ENCODE data around the gene SP140L.
A peak's percentile ranks its signal among the peaks of the same experiment; 100 is the strongest.
"Not testable (repeated sequence)": the region's sequence is repeated elsewhere in the genome, so short reads cannot be mapped to it uniquely, and the experiment has no call there.

The SP140L gene

DNA sequence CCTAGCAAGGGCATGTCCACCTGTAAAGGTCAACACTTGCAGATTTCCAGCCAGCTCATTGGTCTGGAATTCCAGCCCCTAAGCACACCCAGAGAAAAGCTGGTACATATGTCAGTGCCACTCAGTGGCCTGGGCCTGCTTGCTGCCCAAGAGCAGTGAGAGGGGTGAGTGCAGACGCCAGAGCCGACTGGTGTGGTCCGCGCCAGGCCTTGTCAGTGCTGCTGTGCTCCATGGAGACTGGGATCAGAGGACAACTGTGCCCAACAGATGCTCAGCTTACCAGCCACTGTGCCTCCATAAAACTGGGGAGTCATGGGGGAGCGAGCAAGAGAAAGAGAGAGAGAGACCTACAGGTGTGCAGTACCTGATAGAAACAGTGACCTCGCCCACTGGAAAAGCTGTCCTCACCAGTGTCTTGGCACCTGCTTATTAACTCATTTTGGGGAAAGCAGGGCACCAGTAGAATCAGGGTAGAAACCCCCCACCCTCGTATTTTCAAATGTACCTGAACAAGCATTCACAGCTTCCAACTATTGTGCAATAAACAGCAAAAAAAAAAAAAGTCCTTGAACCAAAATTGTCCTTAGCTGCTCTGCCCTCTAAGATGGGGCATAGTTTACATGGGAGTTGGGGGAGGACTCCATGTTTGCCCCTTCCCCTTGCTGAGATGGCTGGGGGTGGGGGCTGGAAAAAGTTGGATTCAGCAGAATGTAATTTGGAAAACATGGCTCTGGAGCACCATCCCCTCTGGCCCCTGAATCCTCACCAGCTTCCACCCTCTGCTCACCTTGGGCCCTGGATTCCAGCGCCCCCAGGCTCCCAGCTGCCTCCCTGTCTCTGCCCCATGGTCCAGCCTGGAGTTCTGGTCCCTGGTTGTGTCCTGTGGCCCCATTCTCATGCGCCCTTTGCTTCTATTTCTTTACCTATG is 1.4 kb upstream of the SP140L start:
- Histone ChIP-seq H3K27ac (ENCODE audit: low read length) (no peak overlapping the region), H3K4me3 (ENCODE audit: low read depth in 1 of 2, low read length in 2 of 2) (no peak overlapping the region), H3K9me3 (ENCODE audit: control insufficient read depth in 1 of 2, low read length in 2 of 2) (peaks cover 0 to 15% of the 10 kb centered on the region in 2 donors), H3K4me1 (ENCODE audit: control insufficient read depth in 1 of 2, insufficient read depth in 2 of 2, low read length in 2 of 2) (peaks cover 0 to 12% of the 10 kb centered on the region in 2 donors), H3K36me3 (ENCODE audit: control insufficient read depth in 1 of 2, insufficient read depth in 2 of 2, low read length in 2 of 2) (no peaks in the 10 kb centered on the region), H3K27me3 (ENCODE audit: low read depth, low read length) (no peaks in the 10 kb centered on the region)

GRCh38 chr2:230327418-230328154 is 593 bp downstream of the SP140L start:
- Histone ChIP-seq H3K27me3 (ENCODE audit: low read depth, low read length) (no peaks in the 10 kb centered on the region), H3K9me3 (ENCODE audit: control insufficient read depth in 1 of 2, low read length in 2 of 2) (peaks cover 0 to 11% of the 10 kb centered on the region in 2 donors), H3K27ac (ENCODE audit: low read length) (peak overlapping the region; percentile 86), H3K4me3 (ENCODE audit: low read depth in 1 of 2, low read length in 2 of 2) (peak overlapping the region; percentile 72 to 79), H3K36me3 (ENCODE audit: control insufficient read depth in 1 of 2, insufficient read depth in 2 of 2, low read length in 2 of 2) (peaks cover 0 to 2% of the 10 kb centered on the region in 2 donors), H3K4me1 (ENCODE audit: control insufficient read depth in 1 of 2, insufficient read depth in 2 of 2, low read length in 2 of 2) (peaks cover 0 to 12% of the 10 kb centered on the region in 2 donors)

DNA sequence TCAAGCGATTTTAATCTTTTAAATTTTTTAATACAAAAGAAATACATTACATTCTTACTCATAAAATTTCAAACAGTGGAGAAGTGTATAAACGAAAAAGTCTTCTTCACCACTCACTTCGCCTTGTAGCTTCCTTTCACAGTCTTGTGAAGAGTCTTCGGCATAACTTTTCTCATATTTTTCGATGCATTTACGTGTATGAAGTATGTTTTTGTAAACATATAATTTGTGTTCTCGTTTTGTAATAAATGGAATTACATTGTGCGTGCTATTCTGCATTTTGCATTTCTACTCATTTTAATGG is 1.1 kb downstream of the SP140L start:
- Histone ChIP-seq H3K36me3 (ENCODE audit: control insufficient read depth in 1 of 2, insufficient read depth in 2 of 2, low read length in 2 of 2) (peaks cover 0 to 5% of the 10 kb centered on the region in 2 donors), H3K9me3 (ENCODE audit: control insufficient read depth in 1 of 2, low read length in 2 of 2) (peaks cover 0 to 6% of the 10 kb centered on the region in 2 donors), H3K27me3 (ENCODE audit: low read depth, low read length) (no peaks in the 10 kb centered on the region), H3K27ac (ENCODE audit: low read length) (no peak overlapping the region), H3K4me3 (ENCODE audit: low read depth in 1 of 2, low read length in 2 of 2) (peak overlapping the region in 1 of 2 donors; percentile 32), H3K4me1 (ENCODE audit: control insufficient read depth in 1 of 2, insufficient read depth in 2 of 2, low read length in 2 of 2) (peaks cover 0 to 12% of the 10 kb centered on the region in 2 donors)

DNA sequence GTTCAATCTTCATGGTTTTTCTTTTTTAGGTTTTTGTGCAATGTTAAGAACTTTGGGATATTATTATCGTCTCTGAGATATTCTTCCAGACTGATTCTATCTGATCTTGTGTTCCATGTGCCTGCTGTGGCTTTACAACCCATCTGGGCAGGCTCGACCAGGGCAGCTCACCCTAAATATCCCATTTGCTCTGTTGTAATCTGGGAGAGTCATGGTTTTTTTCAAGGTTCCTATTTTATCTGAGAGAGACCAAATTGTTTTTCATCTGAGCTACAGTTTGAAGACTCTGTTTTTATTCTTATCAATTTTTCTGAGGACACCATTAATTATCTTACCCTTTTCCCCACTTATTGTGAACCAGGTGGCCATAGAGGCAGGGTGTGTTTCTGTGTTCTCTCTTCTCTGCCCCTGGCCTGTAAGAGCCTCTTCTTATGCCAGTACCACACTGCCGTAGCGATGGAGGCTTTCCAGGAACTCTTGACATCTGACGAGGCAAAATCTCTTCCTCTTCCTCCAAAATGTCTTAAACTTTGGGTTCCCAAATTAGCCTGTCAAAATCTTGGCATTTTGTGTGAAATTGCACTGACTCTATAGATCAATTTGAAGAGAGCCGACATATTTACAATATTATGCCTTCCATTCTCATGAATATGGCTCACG is 3.1 kb downstream of the SP140L start:
- H3K36me3 ChIP-seq (ENCODE audit: control insufficient read depth in 1 of 2, insufficient read depth in 2 of 2, low read length in 2 of 2): peaks cover 5 to 7% of the 10 kb centered on the region in 2 donors
- no peaks in the 10 kb centered on the region for H3K27me3 ChIP-seq (ENCODE audit: low read depth, low read length)
- no peak overlapping the region for H3K4me3 ChIP-seq (ENCODE audit: low read depth in 1 of 2, low read length in 2 of 2)
- no peak overlapping the region for H3K27ac ChIP-seq (ENCODE audit: low read length)
- H3K9me3 ChIP-seq (ENCODE audit: control insufficient read depth in 1 of 2, low read length in 2 of 2): no peaks in the 10 kb centered on the region
- H3K4me1 ChIP-seq (ENCODE audit: control insufficient read depth in 1 of 2, insufficient read depth in 2 of 2, low read length in 2 of 2): peaks cover 0 to 12% of the 10 kb centered on the region in 2 donors

GRCh38 chr2:230330725-230331124 is 3.7 kb downstream of the SP140L start:
- no peak overlapping the region for H3K27ac ChIP-seq (ENCODE audit: low read length)
- no peaks in the 10 kb centered on the region for H3K27me3 ChIP-seq (ENCODE audit: low read depth, low read length)
- no peaks in the 10 kb centered on the region for H3K9me3 ChIP-seq (ENCODE audit: control insufficient read depth in 1 of 2, low read length in 2 of 2)
- no peak overlapping the region for H3K4me3 ChIP-seq (ENCODE audit: low read depth in 1 of 2, low read length in 2 of 2)
- peaks cover 0 to 12% of the 10 kb centered on the region in 2 donors for H3K4me1 ChIP-seq (ENCODE audit: control insufficient read depth in 1 of 2, insufficient read depth in 2 of 2, low read length in 2 of 2)
- peaks cover 7 to 8% of the 10 kb centered on the region in 2 donors for H3K36me3 ChIP-seq (ENCODE audit: control insufficient read depth in 1 of 2, insufficient read depth in 2 of 2, low read length in 2 of 2)

GRCh38 chr2:230335461-230335863 is 8.5 kb downstream of the SP140L start:
- H3K9me3 ChIP-seq (ENCODE audit: control insufficient read depth in 1 of 2, low read length in 2 of 2): no peaks in the 10 kb centered on the region
- no peak overlapping the region for H3K4me3 ChIP-seq (ENCODE audit: low read depth in 1 of 2, low read length in 2 of 2)
- H3K27ac ChIP-seq (ENCODE audit: low read length): no peak overlapping the region
- H3K27me3 ChIP-seq (ENCODE audit: low read depth, low read length): no peaks in the 10 kb centered on the region
- H3K36me3 ChIP-seq (ENCODE audit: control insufficient read depth in 1 of 2, insufficient read depth in 2 of 2, low read length in 2 of 2): peaks cover 7 to 17% of the 10 kb centered on the region in 2 donors
- H3K4me1 ChIP-seq (ENCODE audit: control insufficient read depth in 1 of 2, insufficient read depth in 2 of 2, low read length in 2 of 2): no peaks in the 10 kb centered on the region

DNA sequence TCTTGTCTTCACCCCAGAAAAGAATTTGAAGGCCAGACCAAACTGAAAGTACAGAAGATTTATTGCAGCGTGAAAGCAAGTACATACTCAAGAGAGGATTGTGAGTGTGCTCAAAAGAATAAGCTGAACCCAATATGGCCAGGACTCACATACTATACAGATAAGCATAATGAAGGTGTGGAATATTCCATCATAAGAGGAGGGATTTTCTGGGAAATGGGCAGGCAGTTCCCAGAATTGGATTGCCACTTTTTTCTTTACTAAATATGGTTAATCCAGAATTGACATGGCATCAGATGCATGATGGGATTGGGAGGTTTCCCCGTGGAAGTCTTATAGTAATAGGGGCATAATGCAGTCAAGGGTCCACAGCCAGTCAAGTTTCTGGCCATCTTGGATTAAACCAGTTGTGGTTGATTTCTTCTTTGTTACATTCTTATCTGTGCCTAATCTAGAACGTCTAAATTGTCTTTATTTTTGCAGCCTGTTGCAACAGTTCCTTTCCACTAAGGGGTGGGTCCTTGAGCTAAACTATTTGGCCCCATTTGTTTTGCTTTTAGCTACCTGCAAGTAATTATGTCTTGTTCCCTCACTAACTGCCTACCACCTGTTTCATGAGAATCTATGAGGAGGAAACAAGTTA is 9.0 kb downstream of the SP140L start:
- Histone ChIP-seq H3K9me3 (ENCODE audit: control insufficient read depth in 1 of 2, low read length in 2 of 2) (no peaks in the 10 kb centered on the region), H3K27ac (ENCODE audit: low read length) (no peak overlapping the region), H3K27me3 (ENCODE audit: low read depth, low read length) (no peaks in the 10 kb centered on the region), H3K4me1 (ENCODE audit: control insufficient read depth in 1 of 2, insufficient read depth in 2 of 2, low read length in 2 of 2) (no peaks in the 10 kb centered on the region), H3K36me3 (ENCODE audit: control insufficient read depth in 1 of 2, insufficient read depth in 2 of 2, low read length in 2 of 2) (peaks cover 7 to 17% of the 10 kb centered on the region in 2 donors), H3K4me3 (ENCODE audit: low read depth in 1 of 2, low read length in 2 of 2) (no peak overlapping the region)

GRCh38 chr2:230341936-230342528 is 15.0 kb downstream of the SP140L start:
- Histone ChIP-seq H3K9me3 (ENCODE audit: control insufficient read depth in 1 of 2, low read length in 2 of 2) (peaks cover 0 to 11% of the 10 kb centered on the region in 2 donors), H3K36me3 (ENCODE audit: control insufficient read depth in 1 of 2, insufficient read depth in 2 of 2, low read length in 2 of 2) (peaks cover 0 to 12% of the 10 kb centered on the region in 2 donors)
- H3K27ac ChIP-seq (ENCODE audit: low read length); H3K4me1 ChIP-seq (ENCODE audit: control insufficient read depth in 1 of 2, insufficient read depth in 2 of 2, low read length in 2 of 2); H3K4me3 ChIP-seq (ENCODE audit: low read depth in 1 of 2, low read length in 2 of 2); H3K27me3 ChIP-seq (ENCODE audit: low read depth, low read length): not testable (repeated sequence)

DNA sequence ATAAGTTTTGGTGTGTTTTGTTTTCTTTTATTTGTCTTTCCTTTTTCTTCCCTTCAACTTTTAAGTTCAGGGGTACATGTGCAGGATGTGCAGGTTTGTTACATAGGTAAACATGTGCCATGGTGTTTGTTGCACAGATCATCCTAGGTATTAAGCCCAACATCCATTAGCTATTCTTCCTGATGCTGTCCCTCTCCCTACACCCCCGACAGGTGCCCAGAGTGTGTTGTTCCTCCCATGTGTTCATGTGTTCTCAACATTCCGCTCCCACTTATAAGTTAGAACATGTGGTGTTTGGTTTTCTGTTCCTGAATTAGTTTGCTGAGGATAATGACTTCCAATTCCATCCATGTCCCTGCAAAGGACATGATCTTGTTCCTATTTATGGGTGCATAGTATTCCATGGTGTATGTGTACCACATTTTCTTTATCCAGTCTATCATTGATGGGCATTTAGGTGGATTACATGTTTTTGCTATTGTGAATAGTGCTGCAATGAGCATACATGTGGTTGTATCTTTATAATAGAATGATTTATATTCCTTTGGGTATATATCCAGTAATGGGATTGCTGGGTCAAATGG is 16.1 kb downstream of the SP140L start:
- peaks cover 0 to 11% of the 10 kb centered on the region in 2 donors for H3K9me3 ChIP-seq (ENCODE audit: control insufficient read depth in 1 of 2, low read length in 2 of 2)
- not testable (repeated sequence) for H3K27me3 ChIP-seq (ENCODE audit: low read depth, low read length); H3K4me3 ChIP-seq (ENCODE audit: low read depth in 1 of 2, low read length in 2 of 2); H3K27ac ChIP-seq (ENCODE audit: low read length); H3K4me1 ChIP-seq (ENCODE audit: control insufficient read depth in 1 of 2, insufficient read depth in 2 of 2, low read length in 2 of 2)
- H3K36me3 ChIP-seq (ENCODE audit: control insufficient read depth in 1 of 2, insufficient read depth in 2 of 2, low read length in 2 of 2): peaks cover 0 to 12% of the 10 kb centered on the region in 2 donors

DNA sequence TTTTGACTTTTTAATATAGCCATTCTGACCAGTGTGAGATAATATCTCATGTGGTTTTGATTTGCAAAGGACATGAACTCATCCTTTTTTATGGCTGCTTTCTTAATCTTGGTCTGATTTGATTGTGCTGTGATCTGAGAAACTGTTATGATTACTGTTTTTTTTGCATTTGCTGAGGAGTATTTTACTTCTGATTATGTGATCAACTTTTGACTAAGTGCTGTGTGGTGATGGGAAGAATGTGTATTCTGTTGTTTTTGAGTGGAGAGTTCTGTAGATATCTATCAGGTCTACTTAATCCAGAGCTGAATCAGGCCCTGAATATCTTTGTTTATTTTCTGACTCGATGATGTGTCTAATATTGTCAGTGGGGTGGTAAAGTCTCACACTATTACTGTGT is 16.8 kb downstream of the SP140L start:
- Histone ChIP-seq H3K9me3 (ENCODE audit: control insufficient read depth in 1 of 2, low read length in 2 of 2) (peaks cover 0 to 11% of the 10 kb centered on the region in 2 donors), H3K4me3 (ENCODE audit: low read depth in 1 of 2, low read length in 2 of 2) (no peak overlapping the region), H3K36me3 (ENCODE audit: control insufficient read depth in 1 of 2, insufficient read depth in 2 of 2, low read length in 2 of 2) (peaks cover 0 to 12% of the 10 kb centered on the region in 2 donors), H3K27me3 (ENCODE audit: low read depth, low read length) (no peaks in the 10 kb centered on the region), H3K27ac (ENCODE audit: low read length) (no peak overlapping the region), H3K4me1 (ENCODE audit: control insufficient read depth in 1 of 2, insufficient read depth in 2 of 2, low read length in 2 of 2) (no peaks in the 10 kb centered on the region)

Data from muscle layer of duodenum (tissue), 2 donors.